Mesothelial cell of epicardium (in vitro differentiated cells): Measurements from ENCODE around the gene PGRMC2. TPM values are rescaled to one million over a fixed set of nuclear protein-coding genes. Genes with fewer than 3 reads are reported as not detected.
"Not testable (repeated sequence)": the region's sequence is repeated elsewhere in the genome, so short reads cannot be mapped to it uniquely, and the experiment has no call there.

ENCODE experiments used
- DNase-seq, 2 experiments: peaks; one replicate each; pipeline ENCODE4 v3.0.0; 2021; ENCODE audit warnings: low spot score in 2 of 2; ENCODE audit not compliant: unreplicated experiment in 2 of 2
- H3K27ac Mint-ChIP-seq: 2 replicates; pipeline ENCODE4 v1.8.0; 2021; ENCODE audit warnings: mixed read lengths
- H3K27me3 Mint-ChIP-seq: 2 replicates; pipeline ENCODE4 v1.8.0; 2021; ENCODE audit warnings: low read depth, mixed read lengths
- H3K36me3 Mint-ChIP-seq: 2 replicates; pipeline ENCODE4 v1.8.0; 2021; ENCODE audit warnings: mixed read lengths
- H3K4me1 Mint-ChIP-seq: 2 replicates; pipeline ENCODE4 v1.8.0; 2021; ENCODE audit warnings: mixed read lengths
- H3K4me3 Mint-ChIP-seq: 2 replicates; pipeline ENCODE4 v1.8.0; 2021; ENCODE audit warnings: mild to moderate bottlenecking, moderate library complexity, mixed read lengths
- H3K9me3 Mint-ChIP-seq: 2 replicates; pipeline ENCODE4 v1.8.0; 2021; ENCODE audit warnings: mixed read lengths
- CTCF ChIP-seq: fragments of 200-600 bp; sonication (generic); IDR thresholded peaks from one replicate; pipeline ENCODE4 v1.5.0; 2021; ENCODE audit warnings: antibody characterized with exemption; ENCODE audit not compliant: unreplicated experiment
- total RNA-seq: library from RNA; stranded (reverse); gene quantifications from 3 replicates; pipeline ENCODE4 v1.2.1, GENCODE V29; 2021

PGRMC2 gene
- total RNA-seq, 1 donor from 2014 or later, result 63.9 TPM

DNA sequence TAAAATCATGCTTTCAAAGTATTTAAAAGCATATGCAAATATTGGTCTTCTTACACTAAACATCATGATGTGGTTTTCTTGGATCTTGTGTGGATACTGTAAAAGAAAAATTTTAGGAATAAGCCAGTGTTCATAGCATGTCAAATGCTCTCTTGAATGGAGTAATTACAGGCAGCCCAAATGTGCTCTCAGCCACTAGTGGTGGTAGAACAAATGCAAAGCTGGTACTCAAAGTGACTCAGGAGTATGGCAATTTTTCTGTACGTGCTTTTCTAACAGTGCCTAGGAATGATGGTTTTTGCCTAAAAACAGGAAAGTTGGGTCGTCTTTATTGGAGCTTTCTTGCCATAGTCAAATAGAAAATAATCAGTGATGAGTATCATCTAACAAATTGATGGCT is 19.9 kb downstream of the PGRMC2 start:
- Mint-ChIP-seq H3K27ac (no peak overlapping the region), H3K4me1 (no peaks in the 10 kb centered on the region), H3K36me3 (peaks cover 16% of the 10 kb centered on the region), H3K27me3 (no peaks in the 10 kb centered on the region), H3K4me3 (no peak overlapping the region), H3K9me3 (peaks cover 31% of the 10 kb centered on the region)
- no peak for TF ChIP-seq CTCF
- no peak for DNase-seq

DNA sequence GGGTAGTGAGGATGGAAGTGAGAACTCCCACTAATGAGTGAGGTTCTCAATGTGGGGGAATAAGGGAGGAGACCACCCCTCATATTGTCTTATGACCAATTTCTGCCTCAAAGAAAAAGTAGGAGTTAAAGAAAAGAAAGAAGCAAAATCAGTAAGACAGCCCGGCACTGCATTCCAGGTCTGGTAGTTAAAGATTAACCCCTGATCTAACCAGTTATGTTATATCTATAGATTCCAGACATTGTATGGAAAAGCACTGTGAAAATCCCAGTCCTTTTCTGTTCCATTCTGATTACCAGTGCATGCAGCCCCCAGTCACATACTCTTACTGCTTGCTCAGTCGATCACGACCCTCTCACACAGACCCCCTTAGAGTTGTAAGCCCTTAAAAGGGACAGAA is 20.4 kb downstream of the PGRMC2 start:
- not testable (repeated sequence) for H3K27ac Mint-ChIP-seq
- peaks cover 31% of the 10 kb centered on the region for H3K9me3 Mint-ChIP-seq

GRCh38 chr4:128265550-128265949 is 22.1 kb downstream of the PGRMC2 start:
- H3K27me3 Mint-ChIP-seq, H3K4me1 Mint-ChIP-seq, H3K36me3 Mint-ChIP-seq, H3K4me3 Mint-ChIP-seq, H3K27ac Mint-ChIP-seq, DNase-seq: not testable (repeated sequence)
- H3K9me3 Mint-ChIP-seq, result peaks cover 40% of the 10 kb centered on the region

More for the DNA sequence above, 20.4 kb downstream of the PGRMC2 start:
- H3K4me3 Mint-ChIP-seq, DNase-seq, H3K4me1 Mint-ChIP-seq, H3K27me3 Mint-ChIP-seq: not testable (repeated sequence)
- peaks cover 16% of the 10 kb centered on the region for H3K36me3 Mint-ChIP-seq

DNA sequence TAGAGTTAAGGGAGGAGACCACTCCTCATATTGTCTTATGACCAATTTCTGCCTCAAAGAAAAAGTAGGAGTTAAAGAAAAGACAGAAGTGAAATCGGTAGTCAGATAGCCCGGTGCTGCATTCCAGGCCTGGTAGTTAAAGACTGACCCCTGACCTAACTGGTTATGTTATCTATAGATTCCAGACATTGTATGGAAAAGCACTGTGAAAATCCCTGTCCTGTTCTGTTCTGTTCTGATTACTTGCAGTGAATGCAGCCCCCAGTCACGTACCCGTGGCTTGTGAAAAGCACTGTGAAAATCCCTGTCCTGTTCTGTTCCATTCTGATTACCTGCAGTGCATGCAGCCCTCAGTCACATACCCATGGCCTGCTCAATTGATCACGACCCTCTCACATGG is 27.7 kb downstream of the PGRMC2 start:
- H3K27ac Mint-ChIP-seq, H3K36me3 Mint-ChIP-seq, H3K4me3 Mint-ChIP-seq, DNase-seq, H3K27me3 Mint-ChIP-seq, H3K4me1 Mint-ChIP-seq: not testable (repeated sequence)
- peaks cover 24% of the 10 kb centered on the region for H3K9me3 Mint-ChIP-seq

GRCh38 chr4:128258166-128258565 is 29.4 kb downstream of the PGRMC2 start:
- not testable (repeated sequence) for H3K27me3 Mint-ChIP-seq, DNase-seq, H3K27ac Mint-ChIP-seq, H3K4me3 Mint-ChIP-seq, H3K36me3 Mint-ChIP-seq, H3K4me1 Mint-ChIP-seq
- peaks cover 13% of the 10 kb centered on the region for H3K9me3 Mint-ChIP-seq

GRCh38 chr4:128256539-128256938 is 31.1 kb downstream of the PGRMC2 start:
- no peak for TF ChIP-seq CTCF
- peaks cover 12% of the 10 kb centered on the region for H3K9me3 Mint-ChIP-seq
- H3K27me3 Mint-ChIP-seq, result no peaks in the 10 kb centered on the region
- peaks cover 4% of the 10 kb centered on the region for H3K36me3 Mint-ChIP-seq
- H3K4me3 Mint-ChIP-seq, result no peak overlapping the region
- no peak overlapping the region for H3K27ac Mint-ChIP-seq
- H3K4me1 Mint-ChIP-seq, result peaks cover 2% of the 10 kb centered on the region
- no peak for DNase-seq

GRCh38 chr4:128255906-128256305 is 31.7 kb downstream of the PGRMC2 start:
- Mint-ChIP-seq H3K9me3 (peaks cover 16% of the 10 kb centered on the region), H3K4me3 (no peak overlapping the region), H3K27me3 (no peaks in the 10 kb centered on the region), H3K36me3 (peaks cover 4% of the 10 kb centered on the region), H3K4me1 (peaks cover 2% of the 10 kb centered on the region), H3K27ac (no peak overlapping the region)
- no peak for DNase-seq
- TF ChIP-seq CTCF, result no peak
